ENCODE results near the gene GNG2. TPM values are rescaled to one million over a fixed set of nuclear protein-coding genes. Genes with fewer than 3 reads are reported as not detected.

The GNG2 gene
- polyA plus RNA-seq, 4 donors: 2.9 to 18.3 (median 12.4) TPM

DNA sequence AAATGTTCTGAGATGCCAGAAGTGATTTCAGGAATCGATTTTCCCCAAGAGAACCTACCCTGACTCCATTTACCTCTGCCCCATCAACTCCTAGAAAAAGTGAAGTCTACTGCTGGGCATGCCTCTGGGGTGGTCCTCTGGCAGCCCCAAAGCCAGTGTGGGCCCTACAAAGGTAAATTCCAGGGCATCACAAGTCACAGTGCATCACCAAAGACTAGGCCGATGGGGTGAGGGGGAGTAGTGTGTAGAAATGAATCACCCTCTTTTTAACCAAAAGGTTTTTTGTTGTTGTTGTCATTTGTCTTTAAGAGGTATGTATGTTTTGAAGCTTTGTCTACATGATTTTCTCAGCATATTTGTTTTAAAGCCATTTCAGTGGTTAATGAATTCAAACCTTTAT, 82.6 kb downstream of the GNG2 start:
- Histone ChIP-seq H3K4me1 (ENCODE audit: control insufficient read depth in 3 of 3, insufficient read depth in 2 of 3, low read depth in 1 of 3, low read length in 2 of 3) (no peaks in the 10 kb centered on the region), H3K9me3 (ENCODE audit: control insufficient read depth in 2 of 2, insufficient read depth in 1 of 2, low read depth in 1 of 2, low read length in 1 of 2) (no peaks in the 10 kb centered on the region), H3K27ac (ENCODE audit: low read depth in 1 of 3, low read length in 2 of 3) (no peak overlapping the region), H3K27me3 (ENCODE audit: control insufficient read depth in 3 of 3, insufficient read depth in 3 of 3, low read length in 3 of 3) (no peaks in the 10 kb centered on the region), H3K36me3 (ENCODE audit: control insufficient read depth in 3 of 3, insufficient read depth in 2 of 3, low read depth in 1 of 3, low read length in 3 of 3) (no peaks in the 10 kb centered on the region), H3K4me3 (ENCODE audit: low read depth in 1 of 3, low read length in 3 of 3) (no peak overlapping the region)
- no peak for FAIRE-seq
- no peak for DNase-seq
- WGBS, 3 donors: 75 to 84% (median 84%) methylated on average over 2 of the region's 2 CpGs

GRCh38 chr14:51950007-51950406, 89.6 kb downstream of the GNG2 start:
- H3K4me3 ChIP-seq (ENCODE audit: low read depth in 1 of 3, low read length in 3 of 3): no peak overlapping the region
- no peak for DNase-seq
- FAIRE-seq: no peak
- H3K9me3 ChIP-seq (ENCODE audit: control insufficient read depth in 2 of 2, insufficient read depth in 1 of 2, low read depth in 1 of 2, low read length in 1 of 2): no peaks in the 10 kb centered on the region
- no peaks in the 10 kb centered on the region for H3K27me3 ChIP-seq (ENCODE audit: control insufficient read depth in 3 of 3, insufficient read depth in 3 of 3, low read length in 3 of 3)
- 77 to 78% (median 78%) methylated on average over 2 of the region's 2 CpGs for WGBS, 3 donors
- no peaks in the 10 kb centered on the region for H3K4me1 ChIP-seq (ENCODE audit: control insufficient read depth in 3 of 3, insufficient read depth in 2 of 3, low read depth in 1 of 3, low read length in 2 of 3)
- no peaks in the 10 kb centered on the region for H3K36me3 ChIP-seq (ENCODE audit: control insufficient read depth in 3 of 3, insufficient read depth in 2 of 3, low read depth in 1 of 3, low read length in 3 of 3)
- H3K27ac ChIP-seq (ENCODE audit: low read depth in 1 of 3, low read length in 2 of 3): no peak overlapping the region

DNA sequence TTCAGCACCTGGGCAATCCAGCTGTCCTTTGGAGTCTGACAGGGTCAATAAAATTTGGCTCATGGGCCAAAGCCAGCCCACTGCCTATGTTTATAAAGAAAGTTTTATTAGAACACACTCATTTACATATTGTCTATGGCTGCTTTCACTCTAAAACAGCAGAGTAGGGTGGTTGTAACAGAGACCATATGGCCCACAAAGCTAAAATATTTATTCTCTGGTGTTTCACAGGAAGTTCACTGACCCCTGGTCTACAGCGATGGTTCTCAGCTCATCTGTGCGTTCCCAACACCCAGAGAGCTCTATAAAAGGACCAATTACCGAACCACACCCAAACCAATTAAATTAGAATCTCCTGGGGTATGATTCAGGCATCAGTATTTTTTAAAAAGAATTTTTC, 91.2 kb downstream of the GNG2 start:
- DNase-seq (no peak), FAIRE-seq (no peak)
- WGBS, 3 donors: 48 to 61% (median 55%) methylated on average over 3 of the region's 3 CpGs
- no peak overlapping the region for H3K4me3 ChIP-seq (ENCODE audit: low read depth in 1 of 3, low read length in 3 of 3)
- no peaks in the 10 kb centered on the region for H3K27me3 ChIP-seq (ENCODE audit: control insufficient read depth in 3 of 3, insufficient read depth in 3 of 3, low read length in 3 of 3)
- no peaks in the 10 kb centered on the region for H3K9me3 ChIP-seq (ENCODE audit: control insufficient read depth in 2 of 2, insufficient read depth in 1 of 2, low read depth in 1 of 2, low read length in 1 of 2)
- H3K36me3 ChIP-seq (ENCODE audit: control insufficient read depth in 3 of 3, insufficient read depth in 2 of 3, low read depth in 1 of 3, low read length in 3 of 3): no peaks in the 10 kb centered on the region
- no peak overlapping the region for H3K27ac ChIP-seq (ENCODE audit: low read depth in 1 of 3, low read length in 2 of 3)
- no peaks in the 10 kb centered on the region for H3K4me1 ChIP-seq (ENCODE audit: control insufficient read depth in 3 of 3, insufficient read depth in 2 of 3, low read depth in 1 of 3, low read length in 2 of 3)

DNA sequence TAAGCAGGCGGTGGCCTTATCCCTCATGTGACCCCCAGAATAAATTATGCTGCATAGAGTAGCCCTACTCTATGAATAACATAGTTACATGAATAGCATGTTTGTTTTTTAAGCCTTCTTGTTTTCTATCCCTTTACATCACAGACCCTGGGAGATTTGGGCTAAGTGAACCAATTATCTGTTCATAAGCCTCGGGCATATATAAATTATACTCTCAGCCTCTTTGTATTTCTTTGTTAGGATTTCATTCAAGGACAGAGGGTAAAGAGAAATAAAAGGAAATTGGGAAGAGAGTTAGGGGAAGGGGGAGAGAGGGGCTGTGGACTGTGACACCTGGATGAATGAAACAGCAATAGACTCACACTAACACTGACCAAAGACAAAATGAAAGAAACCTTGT, 93.6 kb downstream of the GNG2 start:
- DNase-seq (no peak), FAIRE-seq (no peak)
- Histone ChIP-seq H3K4me3 (ENCODE audit: low read depth in 1 of 3, low read length in 3 of 3) (no peak overlapping the region), H3K36me3 (ENCODE audit: control insufficient read depth in 3 of 3, insufficient read depth in 2 of 3, low read depth in 1 of 3, low read length in 3 of 3) (no peaks in the 10 kb centered on the region), H3K9me3 (ENCODE audit: control insufficient read depth in 2 of 2, insufficient read depth in 1 of 2, low read depth in 1 of 2, low read length in 1 of 2) (peaks cover 0 to 9% of the 10 kb centered on the region in 2 donors), H3K4me1 (ENCODE audit: control insufficient read depth in 3 of 3, insufficient read depth in 2 of 3, low read depth in 1 of 3, low read length in 2 of 3) (no peaks in the 10 kb centered on the region), H3K27me3 (ENCODE audit: control insufficient read depth in 3 of 3, insufficient read depth in 3 of 3, low read length in 3 of 3) (no peaks in the 10 kb centered on the region), H3K27ac (ENCODE audit: low read depth in 1 of 3, low read length in 2 of 3) (no peak overlapping the region)
- WGBS, 3 donors: 79 to 88% (median 85%) methylated on average over 2 of the region's 2 CpGs

DNA sequence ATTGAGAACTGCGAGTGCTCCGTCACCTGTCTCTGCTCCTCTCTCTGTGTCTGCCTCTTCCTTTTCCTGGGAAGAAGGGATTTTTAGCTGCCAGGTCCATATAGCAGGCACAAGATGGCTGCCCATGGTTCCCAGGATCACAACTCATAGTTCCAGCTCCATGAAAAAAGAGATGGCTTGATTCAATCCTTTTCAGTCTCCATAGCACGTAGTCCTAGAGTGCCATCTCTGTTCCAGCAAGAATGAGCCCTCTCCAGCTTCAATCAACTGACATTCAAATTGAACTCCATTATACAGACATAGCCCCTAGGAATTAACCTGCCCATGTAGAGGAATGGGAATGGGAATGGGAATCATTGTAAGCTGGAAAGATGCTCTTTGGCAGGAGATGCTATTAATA, 94.2 kb downstream of the GNG2 start:
- Histone ChIP-seq H3K9me3 (ENCODE audit: control insufficient read depth in 2 of 2, insufficient read depth in 1 of 2, low read depth in 1 of 2, low read length in 1 of 2) (peaks cover 0 to 9% of the 10 kb centered on the region in 2 donors), H3K4me3 (ENCODE audit: low read depth in 1 of 3, low read length in 3 of 3) (no peak overlapping the region), H3K27me3 (ENCODE audit: control insufficient read depth in 3 of 3, insufficient read depth in 3 of 3, low read length in 3 of 3) (no peaks in the 10 kb centered on the region), H3K4me1 (ENCODE audit: control insufficient read depth in 3 of 3, insufficient read depth in 2 of 3, low read depth in 1 of 3, low read length in 2 of 3) (no peaks in the 10 kb centered on the region), H3K36me3 (ENCODE audit: control insufficient read depth in 3 of 3, insufficient read depth in 2 of 3, low read depth in 1 of 3, low read length in 3 of 3) (peaks cover 0 to 2% (median 0%) of the 10 kb centered on the region in 3 donors), H3K27ac (ENCODE audit: low read depth in 1 of 3, low read length in 2 of 3) (no peak overlapping the region)
- DNase-seq (no peak), FAIRE-seq (no peak)
- 91 to 99% (median 95%) methylated on average over 3 of the region's 3 CpGs for WGBS, 3 donors

DNA sequence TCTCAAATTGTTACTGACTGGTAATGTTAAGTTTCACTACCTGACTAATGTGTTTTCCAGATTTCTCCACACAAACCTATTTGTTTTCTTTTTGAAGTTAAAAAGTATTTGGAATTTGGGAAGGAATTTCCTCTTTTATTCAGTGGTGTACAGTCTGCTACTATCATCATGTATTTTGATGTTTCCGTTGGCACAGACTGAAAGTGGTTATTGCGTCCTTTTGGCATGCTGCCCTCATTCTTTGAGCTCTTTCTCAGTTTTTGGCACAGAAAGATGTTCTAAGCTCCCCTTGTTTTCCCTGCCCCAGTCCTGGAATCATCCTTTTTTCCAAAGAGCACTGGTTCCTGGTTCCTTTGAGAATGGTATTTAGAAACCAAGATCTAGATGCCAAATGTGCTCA, 97.5 kb downstream of the GNG2 start:
- 61 to 73% (median 61%) methylated on average over 2 of the region's 2 CpGs for WGBS, 3 donors
- Histone ChIP-seq H3K4me1 (ENCODE audit: control insufficient read depth in 3 of 3, insufficient read depth in 2 of 3, low read depth in 1 of 3, low read length in 2 of 3) (no peaks in the 10 kb centered on the region), H3K36me3 (ENCODE audit: control insufficient read depth in 3 of 3, insufficient read depth in 2 of 3, low read depth in 1 of 3, low read length in 3 of 3) (peaks cover 0 to 2% (median 0%) of the 10 kb centered on the region in 3 donors), H3K27ac (ENCODE audit: low read depth in 1 of 3, low read length in 2 of 3) (no peak overlapping the region), H3K9me3 (ENCODE audit: control insufficient read depth in 2 of 2, insufficient read depth in 1 of 2, low read depth in 1 of 2, low read length in 1 of 2) (peaks cover 0 to 9% of the 10 kb centered on the region in 2 donors), H3K4me3 (ENCODE audit: low read depth in 1 of 3, low read length in 3 of 3) (no peak overlapping the region), H3K27me3 (ENCODE audit: control insufficient read depth in 3 of 3, insufficient read depth in 3 of 3, low read length in 3 of 3) (no peaks in the 10 kb centered on the region)
- no peak for FAIRE-seq
- DNase-seq: no peak

DNA sequence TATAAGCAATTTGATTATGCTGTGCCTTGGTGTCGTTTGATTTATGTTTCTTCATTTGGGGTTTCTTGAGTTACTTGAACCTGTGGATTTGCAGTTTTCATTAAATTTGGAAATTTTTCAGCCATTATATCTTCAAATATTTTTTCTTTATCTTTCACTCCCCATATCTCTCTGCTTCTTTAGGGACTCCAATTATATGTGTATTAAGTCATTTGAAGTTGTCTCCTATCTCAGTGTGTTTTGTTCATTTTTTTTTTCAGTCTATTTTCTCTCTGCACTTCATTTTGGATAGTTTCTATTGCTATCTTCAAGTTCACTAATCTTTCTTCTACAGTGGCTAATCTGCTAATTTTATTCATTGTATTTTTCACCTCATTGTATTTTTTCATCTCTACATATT, 99.5 kb downstream of the GNG2 start:
- Histone ChIP-seq H3K4me3 (ENCODE audit: low read depth in 1 of 3, low read length in 3 of 3) (no peak overlapping the region), H3K36me3 (ENCODE audit: control insufficient read depth in 3 of 3, insufficient read depth in 2 of 3, low read depth in 1 of 3, low read length in 3 of 3) (peaks cover 0 to 2% (median 0%) of the 10 kb centered on the region in 3 donors), H3K4me1 (ENCODE audit: control insufficient read depth in 3 of 3, insufficient read depth in 2 of 3, low read depth in 1 of 3, low read length in 2 of 3) (no peaks in the 10 kb centered on the region), H3K27ac (ENCODE audit: low read depth in 1 of 3, low read length in 2 of 3) (no peak overlapping the region), H3K27me3 (ENCODE audit: control insufficient read depth in 3 of 3, insufficient read depth in 3 of 3, low read length in 3 of 3) (no peaks in the 10 kb centered on the region), H3K9me3 (ENCODE audit: control insufficient read depth in 2 of 2, insufficient read depth in 1 of 2, low read depth in 1 of 2, low read length in 1 of 2) (peaks cover 0 to 9% of the 10 kb centered on the region in 2 donors)
- 96 to 100% (median 99%) methylated on average over 1 of the region's 1 CpG for WGBS, 3 donors
- no peak for DNase-seq
- no peak for FAIRE-seq

GRCh38 chr14:51960866-51961265, 100.5 kb downstream of the GNG2 start:
- Histone ChIP-seq H3K4me1 (ENCODE audit: control insufficient read depth in 3 of 3, insufficient read depth in 2 of 3, low read depth in 1 of 3, low read length in 2 of 3) (no peaks in the 10 kb centered on the region), H3K36me3 (ENCODE audit: control insufficient read depth in 3 of 3, insufficient read depth in 2 of 3, low read depth in 1 of 3, low read length in 3 of 3) (peaks cover 0 to 2% (median 0%) of the 10 kb centered on the region in 3 donors), H3K27me3 (ENCODE audit: control insufficient read depth in 3 of 3, insufficient read depth in 3 of 3, low read length in 3 of 3) (no peaks in the 10 kb centered on the region), H3K9me3 (ENCODE audit: control insufficient read depth in 2 of 2, insufficient read depth in 1 of 2, low read depth in 1 of 2, low read length in 1 of 2) (peaks cover 0 to 9% of the 10 kb centered on the region in 2 donors), H3K4me3 (ENCODE audit: low read depth in 1 of 3, low read length in 3 of 3) (no peak overlapping the region), H3K27ac (ENCODE audit: low read depth in 1 of 3, low read length in 2 of 3) (no peak overlapping the region)
- DNase-seq (no peak), FAIRE-seq (no peak)

DNA sequence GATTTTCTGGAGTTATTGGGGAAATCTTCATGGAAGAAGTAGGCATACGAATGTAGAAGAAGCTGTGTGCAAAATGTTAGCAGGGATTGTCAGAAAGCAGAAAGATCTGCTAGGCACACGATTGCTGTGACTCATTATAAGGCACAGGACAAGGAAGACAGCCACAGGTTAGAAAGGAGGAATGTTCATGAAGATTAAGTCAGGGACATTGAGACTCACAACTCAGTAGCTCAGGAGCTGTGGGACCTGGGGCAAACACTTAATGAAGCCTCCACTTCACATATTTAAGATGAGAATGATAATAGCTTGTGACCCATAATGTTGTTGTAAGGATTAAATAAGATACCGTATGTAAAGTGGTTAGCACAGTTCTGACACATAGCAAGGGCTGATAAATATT, 102.3 kb downstream of the GNG2 start:
- Histone ChIP-seq H3K4me1 (ENCODE audit: control insufficient read depth in 3 of 3, insufficient read depth in 2 of 3, low read depth in 1 of 3, low read length in 2 of 3) (no peaks in the 10 kb centered on the region), H3K4me3 (ENCODE audit: low read depth in 1 of 3, low read length in 3 of 3) (no peak overlapping the region), H3K27ac (ENCODE audit: low read depth in 1 of 3, low read length in 2 of 3) (peak overlapping the region in 1 of 3 donors; percentile 26), H3K9me3 (ENCODE audit: control insufficient read depth in 2 of 2, insufficient read depth in 1 of 2, low read depth in 1 of 2, low read length in 1 of 2) (peaks cover 0 to 9% of the 10 kb centered on the region in 2 donors), H3K36me3 (ENCODE audit: control insufficient read depth in 3 of 3, insufficient read depth in 2 of 3, low read depth in 1 of 3, low read length in 3 of 3) (peaks cover 0 to 2% (median 2%) of the 10 kb centered on the region in 3 donors), H3K27me3 (ENCODE audit: control insufficient read depth in 3 of 3, insufficient read depth in 3 of 3, low read length in 3 of 3) (no peaks in the 10 kb centered on the region)
- DNase-seq (no peak), FAIRE-seq (no peak)
- 24 to 30% (median 25%) methylated on average over 3 of the region's 3 CpGs for WGBS, 3 donors
